DMS114 treated with DMSO at 0.1 percent for 48 hours (cell line): Measurements from ENCODE around the gene DPYSL3.

ENCODE experiments used
- DNase-seq: peaks from one replicate; lab custom pipeline; 2025; ENCODE audit not compliant: unreplicated experiment; lab: John Stamatoyannopoulos, UW

Gene DPYSL3

GRCh38 chr5:147474140-147474539, 35.7 kb downstream of the DPYSL3 start:
- DNase-seq: no peak

GRCh38 chr5:147472664-147473475, 37.0 kb downstream of the DPYSL3 start:
- DNase-seq: no peak

- no peak for DNase-seq
These were observed 41.8 kb downstream of the DPYSL3 start for GRCh38 chr5:147467973-147468508.

- DNase-seq: no peak
These were observed 43.4 kb downstream of the DPYSL3 start for GRCh38 chr5:147466360-147466980.

- DNase-seq: no peak
These were observed 44.1 kb downstream of the DPYSL3 start for GRCh38 chr5:147465747-147466146.

- no peak for DNase-seq
These were observed 45.7 kb downstream of the DPYSL3 start for GRCh38 chr5:147464211-147464610.

GRCh38 chr5:147461915-147462314, 48.0 kb downstream of the DPYSL3 start:
- DNase-seq: no peak

GRCh38 chr5:147460380-147460779, 49.5 kb downstream of the DPYSL3 start:
- no peak for DNase-seq

- no peak for DNase-seq
These were observed 51.3 kb downstream of the DPYSL3 start for GRCh38 chr5:147458581-147458980.

GRCh38 chr5:147455822-147456450, 53.9 kb downstream of the DPYSL3 start:
- DNase-seq: no peak

- DNase-seq: no peak
These were observed 54.7 kb downstream of the DPYSL3 start for GRCh38 chr5:147454996-147455677.

GRCh38 chr5:147453875-147454814, 55.7 kb downstream of the DPYSL3 start:
- DNase-seq: peak; percentile 26

- DNase-seq: no peak
These were observed 57.6 kb downstream of the DPYSL3 start for GRCh38 chr5:147452165-147452811.

- no peak for DNase-seq
These were observed 58.7 kb downstream of the DPYSL3 start for GRCh38 chr5:147451193-147451592.

- DNase-seq: no peak
These were observed 59.3 kb downstream of the DPYSL3 start for GRCh38 chr5:147450606-147451005.

- no peak for DNase-seq
These were observed 61.1 kb downstream of the DPYSL3 start for GRCh38 chr5:147448766-147449165.

- DNase-seq: no peak
These were observed 63.3 kb downstream of the DPYSL3 start for GRCh38 chr5:147446523-147446922.

- DNase-seq: no peak
These were observed 64.0 kb downstream of the DPYSL3 start for GRCh38 chr5:147445917-147446316.

GRCh38 chr5:147445090-147445489, 64.8 kb downstream of the DPYSL3 start:
- no peak for DNase-seq

GRCh38 chr5:147442224-147442623, 67.6 kb downstream of the DPYSL3 start:
- DNase-seq: no peak
